WERI-Rb-1 (cell line): ENCODE data around the gene PDCD1.
"Not testable (repeated sequence)": the region's sequence is repeated elsewhere in the genome, so short reads cannot be mapped to it uniquely, and the experiment has no call there.

ENCODE experiments used
- DNase-seq: peaks from one replicate; pipeline ENCODE4 v3.0.0-alpha.2; 2020
- H3K27ac ChIP-seq: fragments of 250-450 bp; sonication (Bioruptor Pico); 2 replicates; pipeline ENCODE4 v1.5.1; 2020; ENCODE audit warnings: mild to moderate bottlenecking, moderate library complexity
- H3K27me3 ChIP-seq: fragments of 250-450 bp; sonication (Bioruptor Pico); 2 replicates; pipeline ENCODE4 v1.5.1; 2021; ENCODE audit warnings: mild to moderate bottlenecking, low read depth, moderate library complexity; ENCODE audit not compliant: insufficient read depth, severe bottlenecking
- H3K36me3 ChIP-seq: fragments of 250-450 bp; sonication (Bioruptor Pico); 2 replicates; pipeline ENCODE4 v1.5.1; 2020; ENCODE audit warnings: mild to moderate bottlenecking, moderate library complexity
- H3K4me3 ChIP-seq: 2 replicates; pipeline ENCODE4 v1.5.1; 2011; ENCODE audit warnings: low read depth, mild to moderate bottlenecking, control low read depth, low read length
- H3K9me3 ChIP-seq: fragments of 250-450 bp; sonication (Bioruptor Pico); 2 replicates; pipeline ENCODE4 v1.5.1; 2021; ENCODE audit warnings: mild to moderate bottlenecking, moderate library complexity; ENCODE audit not compliant: severe bottlenecking
- TF ChIP-seq, protein P1 (sequence below): IDR thresholded peaks from 2 replicates; pipeline ENCODE4 v1.5.1; 2011; ENCODE audit warnings: low read depth, mild to moderate bottlenecking, control low read depth, inconsistent platforms, low read length

Gene PDCD1

DNA sequence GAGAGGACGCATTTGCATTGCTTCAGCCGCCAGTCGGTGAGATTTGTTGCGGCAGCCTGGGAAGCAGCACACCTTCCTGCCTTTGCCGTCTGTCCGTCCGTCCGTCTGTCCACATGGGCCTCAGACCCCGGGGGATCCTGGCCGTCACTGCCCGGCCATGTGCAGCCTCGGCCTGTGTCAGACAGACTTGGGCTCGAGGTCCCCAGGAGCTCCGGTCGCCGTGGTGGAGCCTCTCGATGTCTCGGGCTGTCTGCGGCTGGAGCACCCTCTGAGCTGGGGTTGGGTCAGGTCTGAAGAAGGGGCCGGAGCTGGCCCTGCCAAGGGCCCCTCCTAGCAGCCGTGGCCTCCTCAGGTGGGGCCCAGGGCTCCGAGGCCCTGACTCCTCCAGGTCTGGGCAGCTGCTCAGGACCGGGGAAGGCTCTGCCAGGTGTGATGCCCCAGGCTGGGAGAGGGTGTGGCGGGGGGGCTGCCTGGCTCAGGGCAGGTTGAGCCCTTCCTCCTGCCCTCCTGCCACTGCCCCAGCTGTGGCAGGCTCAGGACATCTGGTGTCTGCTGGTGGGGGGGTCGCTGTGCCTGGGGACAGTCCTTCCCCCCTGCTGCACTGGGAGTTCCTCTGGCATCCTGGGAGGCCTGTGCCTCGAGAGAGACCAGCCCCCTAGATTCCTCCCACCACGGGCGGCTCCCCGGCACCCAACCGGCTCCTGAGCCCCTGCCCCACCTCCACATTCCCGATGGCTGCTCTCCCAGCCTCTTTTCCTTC lies 37.9 kb downstream of the PDCD1 start:
- no peak for DNase-seq
- Histone ChIP-seq H3K27ac (no peak overlapping the region), H3K4me3 (no peak overlapping the region), H3K9me3 (peaks cover 2% of the 10 kb centered on the region), H3K36me3 (no peaks in the 10 kb centered on the region), H3K27me3 (no peaks in the 10 kb centered on the region)
- TF ChIP-seq, protein P1, sequence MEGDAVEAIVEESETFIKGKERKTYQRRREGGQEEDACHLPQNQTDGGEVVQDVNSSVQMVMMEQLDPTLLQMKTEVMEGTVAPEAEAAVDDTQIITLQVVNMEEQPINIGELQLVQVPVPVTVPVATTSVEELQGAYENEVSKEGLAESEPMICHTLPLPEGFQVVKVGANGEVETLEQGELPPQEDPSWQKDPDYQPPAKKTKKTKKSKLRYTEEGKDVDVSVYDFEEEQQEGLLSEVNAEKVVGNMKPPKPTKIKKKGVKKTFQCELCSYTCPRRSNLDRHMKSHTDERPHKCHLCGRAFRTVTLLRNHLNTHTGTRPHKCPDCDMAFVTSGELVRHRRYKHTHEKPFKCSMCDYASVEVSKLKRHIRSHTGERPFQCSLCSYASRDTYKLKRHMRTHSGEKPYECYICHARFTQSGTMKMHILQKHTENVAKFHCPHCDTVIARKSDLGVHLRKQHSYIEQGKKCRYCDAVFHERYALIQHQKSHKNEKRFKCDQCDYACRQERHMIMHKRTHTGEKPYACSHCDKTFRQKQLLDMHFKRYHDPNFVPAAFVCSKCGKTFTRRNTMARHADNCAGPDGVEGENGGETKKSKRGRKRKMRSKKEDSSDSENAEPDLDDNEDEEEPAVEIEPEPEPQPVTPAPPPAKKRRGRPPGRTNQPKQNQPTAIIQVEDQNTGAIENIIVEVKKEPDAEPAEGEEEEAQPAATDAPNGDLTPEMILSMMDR = no peak

DNA sequence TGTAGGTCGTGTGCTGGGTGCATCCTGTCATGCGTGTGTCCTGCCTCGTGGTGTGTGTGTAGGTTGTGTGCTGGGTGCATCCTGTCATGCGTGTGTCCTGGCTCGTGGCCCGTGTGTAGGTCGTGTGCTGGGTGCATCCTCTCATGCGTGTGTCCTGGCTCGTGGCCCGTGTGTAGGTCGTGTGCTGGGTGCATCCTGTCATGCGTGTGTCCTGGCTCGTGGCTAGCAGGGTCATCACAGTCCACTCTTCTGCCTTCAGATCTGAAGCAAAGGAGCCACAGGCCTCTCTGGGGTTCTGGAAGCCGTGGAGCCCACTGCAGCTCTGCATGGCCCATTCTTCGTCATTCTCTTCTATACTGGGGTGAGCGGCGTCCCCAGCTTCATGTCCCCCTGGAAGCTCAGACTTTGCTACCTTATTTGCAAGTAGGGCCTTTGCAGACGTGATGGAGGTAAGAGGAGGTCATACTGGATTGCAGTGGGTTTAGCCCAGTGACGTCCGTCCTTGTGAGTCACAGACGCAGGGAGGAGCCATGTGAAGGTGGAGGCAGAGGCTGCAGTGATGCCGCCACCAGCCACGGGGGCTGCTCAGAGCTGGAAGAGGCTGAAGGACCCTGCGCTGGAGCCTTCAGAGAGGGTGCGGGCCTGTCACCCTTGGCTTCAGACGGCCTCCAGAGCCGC lies 38.6 kb downstream of the PDCD1 start:
- not testable (repeated sequence) for H3K36me3 ChIP-seq, H3K9me3 ChIP-seq, H3K4me3 ChIP-seq, H3K27me3 ChIP-seq, H3K27ac ChIP-seq, DNase-seq

DNA sequence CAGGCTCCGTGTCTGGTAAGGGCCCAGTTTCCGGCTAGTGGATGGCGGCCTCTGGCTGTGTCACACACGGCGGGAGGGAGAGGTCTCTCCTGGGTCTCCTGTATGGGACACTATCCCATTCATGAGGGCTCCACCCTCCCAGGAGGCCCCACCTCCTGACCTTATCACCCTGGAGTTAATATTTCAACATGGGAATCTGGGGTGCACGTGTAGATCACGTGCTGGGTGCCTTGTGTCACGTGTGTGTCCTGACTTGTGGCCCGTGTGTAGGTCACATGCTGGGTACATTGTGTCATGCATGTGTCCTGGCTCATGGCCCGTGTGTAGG lies 39.8 kb downstream of the PDCD1 start:
- Histone ChIP-seq H3K27ac (no peak overlapping the region), H3K27me3 (no peaks in the 10 kb centered on the region), H3K4me3 (no peak overlapping the region), H3K9me3 (peaks cover 2% of the 10 kb centered on the region), H3K36me3 (no peaks in the 10 kb centered on the region)
- DNase-seq = no peak
- TF ChIP-seq, protein P1 = no peak

DNA sequence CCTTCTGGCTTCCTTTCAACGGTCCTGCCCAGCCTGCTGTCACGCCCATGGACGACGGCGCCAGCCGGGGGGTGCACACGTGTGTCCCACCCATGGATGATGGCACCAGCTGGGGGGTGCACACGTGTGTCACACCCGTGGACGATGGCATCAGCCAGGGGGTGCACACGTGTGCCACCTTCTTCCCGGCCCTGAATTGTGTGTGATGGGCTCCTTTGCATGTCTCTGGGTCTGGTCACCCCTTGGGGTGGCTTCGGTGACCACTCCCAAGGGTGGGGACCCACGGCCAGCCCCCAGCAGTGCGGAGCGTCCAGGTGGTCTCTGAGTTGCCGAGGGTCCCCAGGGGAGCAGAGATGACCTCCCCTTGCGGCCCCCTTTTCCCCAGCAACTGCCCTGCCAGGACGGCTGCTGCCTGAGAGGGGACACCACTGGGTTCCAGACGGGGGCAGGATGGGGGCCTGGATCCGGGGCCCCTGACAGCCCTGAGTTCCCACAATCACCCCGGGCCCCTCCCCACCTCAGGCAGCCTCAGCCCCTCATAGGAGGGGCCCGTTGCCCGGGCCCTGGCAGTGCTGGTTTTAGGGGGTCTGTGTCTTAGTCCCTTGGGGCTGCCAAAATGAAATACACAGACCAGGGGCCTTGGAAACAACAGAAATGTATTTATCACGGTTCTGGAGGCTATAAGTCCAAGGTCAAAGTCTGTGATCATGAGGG lies 40.3 kb downstream of the PDCD1 start:
- TF ChIP-seq, protein P1 = no peak
- Histone ChIP-seq H3K9me3 (peaks cover 2% of the 10 kb centered on the region), H3K4me3 (no peak overlapping the region), H3K36me3 (no peaks in the 10 kb centered on the region), H3K27me3 (no peaks in the 10 kb centered on the region), H3K27ac (no peak overlapping the region)
- no peak for DNase-seq

DNA sequence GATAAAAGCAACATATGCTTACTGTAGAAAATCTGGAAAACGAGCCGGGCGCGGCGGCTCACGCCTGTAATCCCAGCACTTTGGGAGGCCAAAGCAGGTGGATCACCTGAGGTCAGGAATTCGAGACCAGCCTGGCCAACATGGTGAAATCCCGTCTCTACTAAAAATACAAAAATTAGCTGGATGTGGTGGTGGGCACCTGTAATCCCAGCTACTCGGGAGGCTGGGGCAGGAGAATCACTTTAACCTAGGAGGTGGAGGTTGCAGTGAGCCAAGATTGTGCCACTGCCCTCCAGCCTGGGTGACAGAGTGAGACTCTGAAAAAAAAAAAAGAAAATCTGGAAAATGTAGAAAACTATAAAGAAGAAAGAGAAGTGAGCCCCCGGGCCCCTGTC lies 40.9 kb downstream of the PDCD1 start:
- H3K36me3 ChIP-seq, H3K27ac ChIP-seq, DNase-seq, H3K9me3 ChIP-seq, H3K27me3 ChIP-seq, H3K4me3 ChIP-seq: not testable (repeated sequence)

DNA sequence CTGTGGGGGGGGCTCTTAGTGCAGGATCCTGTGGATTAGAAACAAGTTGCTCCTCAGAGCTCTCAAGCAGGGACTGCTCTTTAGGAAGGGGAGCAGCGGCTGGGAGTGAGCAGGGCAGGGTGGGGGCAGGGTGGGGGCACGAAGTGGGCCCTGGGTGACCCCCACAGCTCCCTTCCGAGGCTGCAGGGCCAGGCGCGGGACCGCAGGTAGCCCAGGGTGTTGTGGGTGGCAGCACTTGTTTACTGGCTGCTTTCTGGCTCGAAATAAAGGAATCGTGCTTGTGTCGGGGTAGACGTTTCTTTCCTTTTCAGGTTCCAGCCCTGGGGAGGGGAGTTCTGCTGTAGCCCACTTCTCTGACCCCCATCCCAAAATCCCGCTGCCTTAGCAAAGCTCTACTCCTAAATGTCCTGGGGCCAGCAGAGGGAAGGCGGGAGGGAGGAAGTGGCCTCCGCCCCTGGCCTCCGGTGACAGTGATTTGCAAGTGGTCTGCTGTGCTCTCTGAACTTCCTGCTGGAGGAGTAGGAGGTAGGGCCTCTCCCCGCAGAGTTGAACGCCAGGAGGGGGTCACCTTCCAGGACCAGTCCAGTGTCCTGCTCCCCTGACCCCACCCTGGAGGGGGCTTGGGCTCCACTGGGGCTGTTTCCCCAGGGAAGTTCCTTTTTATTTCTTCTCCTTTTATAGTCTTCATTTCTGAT lies 41.4 kb downstream of the PDCD1 start:
- DNase-seq = no peak
- no peak overlapping the region for H3K4me3 ChIP-seq

More for the DNA sequence above, 41.4 kb downstream of the PDCD1 start:
- Histone ChIP-seq H3K9me3 (no peaks in the 10 kb centered on the region), H3K27me3 (no peaks in the 10 kb centered on the region), H3K27ac (no peak overlapping the region), H3K36me3 (no peaks in the 10 kb centered on the region)
- TF ChIP-seq, protein P1 = no peak
